Epithelial cell of esophagus (primary cell): ENCODE measurements around the gene APMAP.
A peak's percentile ranks its signal among the peaks of the same experiment; 100 is the strongest.

Experiments
- DNase-seq: peaks from one replicate; pipeline ENCODE4 v3.0.0; 2010; ENCODE audit warnings: low read depth
- H3K4me3 ChIP-seq: 2 replicates; pipeline ENCODE4 v1.5.1; 2011; ENCODE audit warnings: mild to moderate bottlenecking, low read length, control low read depth
- CTCF ChIP-seq: IDR thresholded peaks from 2 replicates; pipeline ENCODE4 v1.5.1; 2011; ENCODE audit warnings: low read depth, mild to moderate bottlenecking, low read length, control low read depth, inconsistent platforms; ENCODE audit not compliant: insufficient read depth; ENCODE audit errors: missing control alignments

Gene APMAP

GRCh38 chr20:24994186-24994465 is 1.6 kb upstream of the APMAP start:
- H3K4me3 ChIP-seq, result no peak overlapping the region
- TF ChIP-seq CTCF, result no peak
- no peak for DNase-seq

GRCh38 chr20:24993337-24994185 is 1.0 kb upstream of the APMAP start:
- DNase-seq, result peak; percentile 65

GRCh38 chr20:24991897-24992486 is 559 bp downstream of the APMAP start:
- TF ChIP-seq CTCF, result no peak
- DNase-seq, result no peak
- H3K4me3 ChIP-seq, result peak overlapping the region; percentile 93

More at GRCh38 chr20:24993337-24994185, 1.0 kb upstream of the APMAP start:
- TF ChIP-seq CTCF, result peak; percentile 49
- peak overlapping the region; percentile 93 for H3K4me3 ChIP-seq

- no peak for TF ChIP-seq CTCF
- DNase-seq, result peak; percentile 75
- no peak overlapping the region for H3K4me3 ChIP-seq
Observed at GRCh38 chr20:24990810-24991252, 1.7 kb downstream of the APMAP start.

GRCh38 chr20:24989162-24989561 is 3.4 kb downstream of the APMAP start:
- no peak for TF ChIP-seq CTCF
- DNase-seq, result no peak
- no peak overlapping the region for H3K4me3 ChIP-seq

- no peak for TF ChIP-seq CTCF
- H3K4me3 ChIP-seq, result no peak overlapping the region
- no peak for DNase-seq
Observed at GRCh38 chr20:24987873-24988835, 4.4 kb downstream of the APMAP start.
